Cardiac septum (tissue), 1 donor: ENCODE data around the gene MAP3K6. TPM values are rescaled to one million over a fixed set of nuclear protein-coding genes. Genes with fewer than 3 reads are reported as not detected.
"Not testable (repeated sequence)": the region's sequence is repeated elsewhere in the genome, so short reads cannot be mapped to it uniquely, and the experiment has no call there.

Experiments used
- DNase-seq: peaks from one replicate; pipeline ENCODE4 v3.0.0-alpha.2; 2020; ENCODE audit warnings: low spot score
- intact Hi-C: fragments of 100-400 bp; cut with DNase I; formaldehyde crosslinking; loops from one replicate; pipeline ENCODE4 v1.14.0; 2022
- long read RNA-seq: library from polyadenylated mRNA; unstranded; transcript quantifications from one replicate; pipeline ENCODE4 v2.0.0, GENCODE V29; 2021
- total RNA-seq: library from RNA; stranded (reverse); fragmentation: NEBNext Ultra II Directional; extraction: Animal tissue kit (Norgen Biotek cat#: 25700); gene quantifications from one replicate; pipeline ENCODE4 v1.2.1, GENCODE V29; 2021
- donor health status: DM: no; HTN: no; CAD: no.

The MAP3K6 gene, protein sequence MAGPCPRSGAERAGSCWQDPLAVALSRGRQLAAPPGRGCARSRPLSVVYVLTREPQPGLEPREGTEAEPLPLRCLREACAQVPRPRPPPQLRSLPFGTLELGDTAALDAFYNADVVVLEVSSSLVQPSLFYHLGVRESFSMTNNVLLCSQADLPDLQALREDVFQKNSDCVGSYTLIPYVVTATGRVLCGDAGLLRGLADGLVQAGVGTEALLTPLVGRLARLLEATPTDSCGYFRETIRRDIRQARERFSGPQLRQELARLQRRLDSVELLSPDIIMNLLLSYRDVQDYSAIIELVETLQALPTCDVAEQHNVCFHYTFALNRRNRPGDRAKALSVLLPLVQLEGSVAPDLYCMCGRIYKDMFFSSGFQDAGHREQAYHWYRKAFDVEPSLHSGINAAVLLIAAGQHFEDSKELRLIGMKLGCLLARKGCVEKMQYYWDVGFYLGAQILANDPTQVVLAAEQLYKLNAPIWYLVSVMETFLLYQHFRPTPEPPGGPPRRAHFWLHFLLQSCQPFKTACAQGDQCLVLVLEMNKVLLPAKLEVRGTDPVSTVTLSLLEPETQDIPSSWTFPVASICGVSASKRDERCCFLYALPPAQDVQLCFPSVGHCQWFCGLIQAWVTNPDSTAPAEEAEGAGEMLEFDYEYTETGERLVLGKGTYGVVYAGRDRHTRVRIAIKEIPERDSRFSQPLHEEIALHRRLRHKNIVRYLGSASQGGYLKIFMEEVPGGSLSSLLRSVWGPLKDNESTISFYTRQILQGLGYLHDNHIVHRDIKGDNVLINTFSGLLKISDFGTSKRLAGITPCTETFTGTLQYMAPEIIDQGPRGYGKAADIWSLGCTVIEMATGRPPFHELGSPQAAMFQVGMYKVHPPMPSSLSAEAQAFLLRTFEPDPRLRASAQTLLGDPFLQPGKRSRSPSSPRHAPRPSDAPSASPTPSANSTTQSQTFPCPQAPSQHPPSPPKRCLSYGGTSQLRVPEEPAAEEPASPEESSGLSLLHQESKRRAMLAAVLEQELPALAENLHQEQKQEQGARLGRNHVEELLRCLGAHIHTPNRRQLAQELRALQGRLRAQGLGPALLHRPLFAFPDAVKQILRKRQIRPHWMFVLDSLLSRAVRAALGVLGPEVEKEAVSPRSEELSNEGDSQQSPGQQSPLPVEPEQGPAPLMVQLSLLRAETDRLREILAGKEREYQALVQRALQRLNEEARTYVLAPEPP (N-terminal part only)
- 53.1 TPM for total RNA-seq
- long read RNA-seq, full-length matches to known transcripts = 20 of 65 reads
- long read RNA-seq, partial matches to known transcripts = 16 of 65 reads
- long read RNA-seq, other reads (novel, unspliced or antisense) = 29 of 65 reads

- intact Hi-C loops = loop anchor here (2.0 to 5.0 kb wide), 2 partner anchors 26 to 44 kb away; partner anchors contain the start of genes GPR3 and TMEM222
- DNase-seq = peak; percentile 93
These were observed at the start of gene MAP3K6 for GRCh38 chr1:27366411-27367159. TSS of gene MAP3K6 (minus strand) at chr1:27366961. CDS start at chr1:27366597, 364 bp downstream.

DNA sequence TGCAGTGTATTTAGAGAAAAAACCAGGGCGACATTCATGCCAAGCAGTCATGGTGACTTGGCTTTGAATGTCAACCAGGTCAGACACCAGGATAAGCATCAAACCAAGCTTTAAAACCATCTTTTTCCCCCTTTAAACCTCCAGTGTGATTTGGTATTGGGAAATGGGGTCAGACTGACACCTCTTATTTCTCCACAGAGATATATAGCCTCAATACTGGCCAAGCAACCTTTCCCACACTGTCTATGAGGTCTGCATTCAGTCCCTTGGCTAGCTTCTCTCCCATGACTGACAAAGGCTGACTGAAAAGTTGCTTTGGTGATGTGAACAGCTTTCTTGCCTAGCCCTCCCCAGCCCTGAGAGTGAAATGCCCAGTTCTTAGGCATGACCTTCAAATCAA is 47.3 kb upstream of the MAP3K6 start:
- intact Hi-C loops = no loop called here

DNA sequence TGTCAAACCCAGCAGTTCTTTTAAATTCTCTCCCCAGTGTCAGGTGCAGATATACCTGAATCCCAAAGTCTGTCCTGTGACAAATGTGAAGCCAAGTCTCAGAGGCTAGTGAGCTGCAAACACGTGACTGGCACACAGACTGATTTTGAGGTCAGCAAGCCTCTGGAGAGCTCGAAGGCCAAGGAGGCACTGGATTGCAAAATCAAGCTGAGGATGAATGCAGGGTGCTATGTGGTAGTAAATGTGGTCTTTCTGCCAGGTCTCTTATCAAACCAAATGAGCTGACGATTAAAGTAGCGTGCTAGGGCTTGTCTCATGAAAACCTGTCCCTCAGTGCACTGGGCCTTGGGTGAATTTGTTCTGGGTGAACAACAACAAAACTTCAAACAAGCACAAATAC is 46.2 kb upstream of the MAP3K6 start:
- intact Hi-C loops = no loop called here
- no peak for DNase-seq

More for the DNA sequence above, 47.3 kb upstream of the MAP3K6 start:
- no peak for DNase-seq

DNA sequence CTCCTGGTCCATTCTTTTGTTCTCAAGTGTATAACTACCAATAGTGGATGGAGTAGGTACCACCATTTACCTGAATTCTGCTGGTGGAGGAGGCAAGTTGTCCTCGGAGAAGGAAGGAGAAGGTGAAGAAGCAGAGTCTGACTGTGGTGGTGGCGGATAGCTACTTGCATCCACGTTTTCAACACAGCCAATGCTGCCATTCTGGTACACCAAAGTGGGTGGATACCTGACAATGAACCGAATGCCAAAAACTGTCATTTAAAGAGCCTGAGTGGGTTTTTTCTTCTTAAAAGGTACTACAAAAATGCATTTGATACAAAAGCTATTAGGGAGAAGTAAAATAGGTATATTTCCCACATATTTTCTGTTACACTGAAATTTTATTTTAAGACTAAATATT is 45.7 kb upstream of the MAP3K6 start:
- no peak for DNase-seq
- intact Hi-C loops = no loop called here

DNA sequence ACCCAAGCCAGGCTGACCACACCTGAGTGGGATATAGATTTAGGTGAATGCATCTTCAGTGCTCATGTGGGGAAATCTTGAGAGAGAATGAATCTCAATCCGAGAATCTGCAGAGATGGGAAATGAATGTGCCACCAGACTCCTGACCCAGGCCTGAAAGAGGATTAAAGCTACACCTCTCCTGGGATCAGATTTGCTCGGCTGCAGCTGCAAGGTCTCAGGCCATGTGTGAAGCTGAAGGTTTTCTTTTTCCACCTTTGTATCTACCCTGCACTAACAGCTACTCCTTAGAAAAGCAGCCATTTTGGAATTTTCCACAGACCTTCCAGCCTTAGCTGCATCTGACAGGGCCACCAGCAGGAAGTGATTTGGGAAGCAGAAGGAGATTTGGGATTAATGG is 43.9 kb upstream of the MAP3K6 start:
- no peak for DNase-seq
- intact Hi-C loops = no loop called here

DNA sequence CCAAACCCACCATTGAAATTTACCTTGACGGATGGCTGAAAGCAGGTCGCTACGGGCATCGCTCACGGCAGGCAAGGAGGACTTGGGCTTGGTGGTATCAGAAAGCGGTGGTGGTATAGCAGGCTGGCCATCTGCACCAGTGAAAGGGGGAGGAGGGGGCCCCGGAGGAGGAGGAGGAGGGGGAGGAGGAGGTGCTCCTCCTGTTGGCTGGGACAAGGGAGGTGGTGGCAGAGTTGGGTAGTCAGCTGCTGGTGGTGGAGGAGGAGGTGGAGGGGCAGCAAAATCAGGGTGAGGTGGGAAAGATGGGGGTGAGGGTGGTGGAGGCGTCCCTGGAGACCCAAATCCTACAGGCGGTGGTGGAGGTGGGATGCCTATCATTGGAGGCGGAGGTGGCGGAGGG is 42.9 kb upstream of the MAP3K6 start:
- DNase-seq = no peak
- intact Hi-C loops = no loop called here

DNA sequence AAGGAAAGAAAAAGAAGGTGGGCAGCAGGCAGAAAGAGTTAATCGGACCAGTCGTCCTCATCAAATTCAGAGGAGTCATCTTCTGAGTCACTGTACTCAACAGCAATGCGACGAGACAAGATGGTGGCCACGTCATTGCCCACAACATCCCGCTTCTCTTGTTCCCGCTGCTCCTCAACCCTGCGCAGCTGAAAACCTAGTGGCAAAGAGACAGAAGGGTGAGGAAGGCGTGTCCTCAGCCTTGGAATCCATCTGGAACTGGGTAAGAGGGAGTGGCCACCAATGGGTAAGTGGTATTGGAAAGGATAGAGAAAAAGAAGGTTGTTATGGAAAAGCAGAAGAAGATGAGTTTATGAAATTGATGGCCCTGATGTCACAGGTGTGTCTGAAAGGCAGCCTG is 41.4 kb upstream of the MAP3K6 start:
- intact Hi-C loops = no loop called here
- no peak for DNase-seq

DNA sequence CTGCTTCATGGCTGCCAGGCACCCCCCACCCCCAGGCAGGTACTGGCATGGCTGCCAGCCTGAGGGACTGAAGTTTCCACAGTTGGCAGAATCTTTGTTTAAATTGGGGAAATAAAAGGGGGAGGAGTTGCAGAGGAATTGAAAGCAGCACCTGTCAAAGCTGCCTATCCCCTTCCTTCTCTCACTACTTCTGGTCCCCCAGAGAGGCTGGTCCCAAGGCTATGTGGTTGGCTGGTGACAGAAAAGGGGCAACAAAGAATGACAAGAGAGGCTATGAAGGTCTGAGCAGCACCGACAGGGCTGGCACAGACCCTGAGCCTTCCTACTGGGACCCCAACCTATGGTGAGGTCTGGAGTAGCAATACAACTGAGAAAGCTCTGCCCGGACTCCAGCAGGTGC is 40.0 kb upstream of the MAP3K6 start:
- intact Hi-C loops, DNase-seq: not testable (repeated sequence)

- no peak for DNase-seq
- intact Hi-C loops = no loop called here
These were observed 39.6 kb upstream of the MAP3K6 start for GRCh38 chr1:27406362-27406680.

DNA sequence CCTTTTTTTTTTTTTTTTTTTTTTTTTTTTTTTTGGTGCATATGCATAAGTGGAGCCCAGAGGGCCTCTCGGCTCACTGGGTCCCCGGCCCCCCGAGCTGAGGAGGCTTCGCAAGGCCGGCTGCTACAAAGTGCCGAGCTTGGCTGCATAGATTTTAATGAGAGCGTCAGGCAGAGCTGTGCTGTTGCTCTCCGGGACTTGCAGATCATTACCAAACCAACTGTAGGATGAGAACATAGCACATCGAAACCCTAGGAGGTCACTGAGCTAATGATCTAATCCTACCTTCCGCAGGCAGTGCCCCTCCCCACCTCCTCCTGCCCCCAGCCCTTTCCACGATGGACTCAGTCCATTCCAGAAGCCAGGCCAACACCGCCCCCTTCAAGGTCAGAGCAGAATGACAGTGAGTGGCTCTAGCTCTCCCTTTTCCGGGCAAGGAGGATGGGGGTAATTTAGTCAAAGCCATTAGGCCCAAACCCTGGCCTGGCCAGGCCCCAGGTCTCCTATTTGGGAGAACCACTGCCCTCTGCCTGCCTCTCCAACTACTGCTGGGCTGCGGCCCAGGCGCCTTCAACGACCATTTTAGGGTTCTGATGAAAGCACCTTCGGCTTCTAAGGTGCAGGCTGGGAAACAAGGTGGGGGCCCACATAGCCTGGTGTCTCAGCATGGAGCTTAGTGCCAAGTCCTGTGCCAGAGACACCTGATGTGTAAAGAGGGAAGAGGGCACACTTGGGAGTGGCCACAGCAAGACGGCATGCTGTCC is 39.0 kb upstream of the MAP3K6 start:
- not testable (repeated sequence) for DNase-seq
- intact Hi-C loops = loop anchor here (2.0 kb wide), 1 partner anchor 149 kb away; no protein-coding TSS in a partner anchor

GRCh38 chr1:27405074-27405473 is 38.3 kb upstream of the MAP3K6 start:
- intact Hi-C loops = loop anchor here (2.0 kb wide), 1 partner anchor 150 kb away; no protein-coding TSS in a partner anchor
- DNase-seq = no peak

- intact Hi-C loops = loop anchor here (2.0 kb wide), 1 partner anchor 151 kb away; no protein-coding TSS in a partner anchor
- DNase-seq = no peak
These were observed 37.2 kb upstream of the MAP3K6 start for GRCh38 chr1:27403931-27404330.

GRCh38 chr1:27403065-27403726 is 36.4 kb upstream of the MAP3K6 start:
- DNase-seq = peak; percentile 83
- intact Hi-C loops = no loop called here

DNA sequence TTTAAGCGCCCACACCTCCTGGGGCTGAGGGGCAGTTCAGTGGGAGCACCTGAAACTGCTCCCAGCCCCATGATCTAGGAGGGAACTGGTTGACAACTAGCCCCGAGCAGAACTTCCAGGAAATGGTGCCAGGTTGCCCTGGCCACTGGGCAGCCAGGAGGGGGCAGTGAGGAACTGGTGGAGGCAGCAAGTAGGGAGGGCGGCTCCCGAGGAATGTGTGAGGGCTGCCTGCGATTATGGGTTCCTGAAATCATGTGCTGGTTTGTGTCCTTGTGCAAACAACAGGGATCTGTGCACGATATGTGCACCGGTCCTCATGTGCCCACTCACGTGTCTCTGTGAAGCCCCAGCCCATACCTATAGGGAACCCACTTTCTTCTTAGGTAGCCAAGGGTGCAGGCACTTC is 35.6 kb upstream of the MAP3K6 start:
- peak; percentile 87 for DNase-seq
- intact Hi-C loops = no loop called here

- no peak for DNase-seq
- intact Hi-C loops = no loop called here
These were observed 34.2 kb upstream of the MAP3K6 start for GRCh38 chr1:27400963-27401341.

GRCh38 chr1:27400082-27400962 is 33.6 kb upstream of the MAP3K6 start:
- intact Hi-C loops = no loop called here
- DNase-seq = no peak
